NCI-H187 (cell line): ENCODE results near the gene TEX101.

ENCODE experiments used
- DNase-seq, 2 experiments: peaks; one replicate each; lab custom pipeline; 2025; lab: John Stamatoyannopoulos, UW

Gene TEX101

DNA sequence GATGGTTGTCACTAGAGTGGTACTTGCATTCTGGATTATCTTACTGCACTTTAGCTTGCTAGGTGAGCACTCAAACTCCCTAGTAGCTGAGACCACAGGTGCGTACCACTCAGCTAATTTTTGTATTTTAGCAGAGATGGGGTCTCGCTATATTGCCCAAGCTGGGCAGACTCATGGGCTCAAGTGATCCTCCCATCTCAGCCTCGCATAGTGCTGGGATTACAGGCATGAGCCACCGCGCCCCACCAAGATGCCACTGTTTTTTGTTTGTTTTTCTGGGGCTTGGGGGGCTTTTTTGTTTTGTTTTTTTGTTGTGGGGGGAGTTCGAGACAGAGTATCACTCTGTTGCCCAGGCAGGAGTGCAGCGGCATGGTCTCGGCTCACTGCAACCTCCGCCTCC is 33.0 kb downstream of the TEX101 start:
- no peak for DNase-seq

DNA sequence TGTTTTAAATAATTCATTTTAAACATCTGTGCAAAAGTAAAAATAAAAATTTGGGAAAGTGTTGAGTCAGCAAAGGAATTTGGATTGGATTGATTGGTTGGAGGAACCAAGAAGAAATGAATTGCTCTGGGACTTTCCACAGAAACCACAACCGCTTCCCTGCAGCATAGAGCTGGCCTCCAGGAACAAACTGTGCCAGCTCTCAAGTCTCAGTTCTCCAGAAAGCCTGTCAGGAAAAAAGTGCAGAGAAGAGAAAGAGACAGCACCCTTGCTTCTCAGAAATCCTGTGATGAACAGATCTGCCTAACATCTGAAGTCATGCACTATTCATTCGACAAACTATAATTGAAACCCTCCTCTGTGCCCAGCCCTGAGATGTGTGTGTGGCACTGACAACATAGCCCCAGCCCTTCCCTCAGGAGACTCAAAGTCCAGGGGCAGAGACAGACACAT is 35.9 kb downstream of the TEX101 start:
- DNase-seq: no peak

DNA sequence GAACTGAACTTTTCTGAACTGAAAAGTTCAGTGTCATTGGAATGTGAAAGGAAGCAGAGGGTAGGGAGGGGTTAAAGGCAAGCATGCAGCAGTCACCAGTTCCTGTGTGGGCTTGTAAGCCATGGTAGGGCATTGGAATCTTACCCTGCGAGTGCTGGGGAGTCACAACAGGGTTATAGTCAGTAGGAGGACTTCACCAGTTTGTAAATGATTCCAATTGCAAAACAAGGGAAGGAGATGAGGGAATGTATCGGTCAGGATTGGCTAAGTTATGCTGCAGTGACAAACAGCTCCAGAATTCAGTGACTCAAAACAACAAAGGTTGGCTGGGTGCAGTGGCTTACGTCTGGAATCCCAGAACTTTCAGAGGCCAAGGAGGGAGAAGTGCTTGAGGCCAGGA is 37.9 kb downstream of the TEX101 start:
- no peak for DNase-seq

DNA sequence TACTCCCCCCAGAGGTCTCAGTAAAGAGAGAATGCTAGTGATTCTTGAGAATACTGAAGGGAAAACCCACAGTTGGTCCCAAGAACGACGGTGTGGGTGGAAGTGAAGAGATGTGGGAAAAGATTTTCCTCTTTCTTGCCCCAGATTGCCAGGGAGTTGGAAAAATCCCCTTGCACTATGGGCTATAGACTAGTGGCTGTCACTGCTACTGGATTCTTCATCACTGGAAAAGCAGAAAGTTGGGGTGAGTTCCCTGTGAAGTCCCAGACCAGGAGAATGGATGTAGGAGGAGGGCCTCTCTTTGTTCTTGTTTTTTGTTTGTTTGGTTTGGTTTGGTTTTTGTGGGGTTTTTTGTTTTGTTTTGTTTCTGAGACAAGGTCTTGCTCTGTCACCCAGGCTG is 39.3 kb downstream of the TEX101 start:
- no peak for DNase-seq

DNA sequence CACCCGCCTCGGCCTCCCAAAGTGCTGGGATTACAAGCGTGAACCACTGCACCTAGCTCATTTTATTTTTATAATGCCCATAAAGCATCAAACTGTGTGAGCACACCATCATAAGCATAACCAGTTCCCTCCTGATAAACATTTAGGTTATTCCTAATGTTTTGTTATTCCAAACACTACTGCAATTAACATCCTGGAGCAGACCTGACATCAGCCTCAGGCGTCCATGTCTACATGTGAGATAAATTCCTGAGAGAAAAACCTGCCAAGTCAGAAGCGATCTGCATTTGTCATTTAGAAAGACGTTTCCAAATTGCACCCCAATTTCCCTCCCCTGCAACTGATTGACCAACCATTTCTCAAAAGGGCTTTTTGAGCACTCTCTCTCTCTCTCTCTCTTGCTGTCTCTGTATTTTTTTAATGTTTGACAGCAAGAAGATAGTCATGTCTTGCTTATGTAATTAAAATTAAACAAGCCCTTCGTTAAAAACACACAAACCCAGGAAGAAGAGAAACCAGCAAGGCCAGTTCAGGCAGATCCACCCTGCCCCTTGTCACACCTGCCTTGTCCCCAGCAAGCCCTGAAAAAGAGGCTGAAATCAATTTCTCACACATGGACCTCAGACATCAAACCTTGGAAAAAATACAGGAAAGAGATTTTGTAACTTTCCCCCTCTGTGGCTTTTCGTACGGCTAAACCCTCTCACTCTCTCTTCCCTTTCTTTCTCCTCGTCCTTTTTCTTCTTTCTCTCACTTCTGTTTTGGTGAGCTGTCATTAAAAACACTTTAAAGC is 40.8 kb downstream of the TEX101 start:
- DNase-seq: no peak

DNA sequence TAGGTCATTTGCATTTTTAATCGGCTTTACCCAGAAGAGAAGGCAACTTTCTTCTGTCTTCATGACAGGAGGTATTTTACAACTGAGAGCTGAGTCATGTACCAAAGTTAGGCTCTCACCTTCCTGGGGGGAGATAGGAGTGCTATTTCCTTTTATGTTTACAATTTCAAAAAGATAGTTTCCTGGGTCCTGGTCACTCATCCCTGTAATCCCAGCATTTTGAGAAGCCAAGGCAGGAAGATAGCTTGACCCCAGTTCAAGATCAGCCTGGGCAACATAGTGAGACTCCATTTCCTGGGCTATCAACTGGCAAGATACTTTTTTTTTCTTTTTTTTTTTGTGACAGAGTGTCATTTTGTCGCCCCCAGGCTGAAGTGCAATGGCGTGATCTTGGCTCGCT is 43.1 kb downstream of the TEX101 start:
- no peak for DNase-seq

DNA sequence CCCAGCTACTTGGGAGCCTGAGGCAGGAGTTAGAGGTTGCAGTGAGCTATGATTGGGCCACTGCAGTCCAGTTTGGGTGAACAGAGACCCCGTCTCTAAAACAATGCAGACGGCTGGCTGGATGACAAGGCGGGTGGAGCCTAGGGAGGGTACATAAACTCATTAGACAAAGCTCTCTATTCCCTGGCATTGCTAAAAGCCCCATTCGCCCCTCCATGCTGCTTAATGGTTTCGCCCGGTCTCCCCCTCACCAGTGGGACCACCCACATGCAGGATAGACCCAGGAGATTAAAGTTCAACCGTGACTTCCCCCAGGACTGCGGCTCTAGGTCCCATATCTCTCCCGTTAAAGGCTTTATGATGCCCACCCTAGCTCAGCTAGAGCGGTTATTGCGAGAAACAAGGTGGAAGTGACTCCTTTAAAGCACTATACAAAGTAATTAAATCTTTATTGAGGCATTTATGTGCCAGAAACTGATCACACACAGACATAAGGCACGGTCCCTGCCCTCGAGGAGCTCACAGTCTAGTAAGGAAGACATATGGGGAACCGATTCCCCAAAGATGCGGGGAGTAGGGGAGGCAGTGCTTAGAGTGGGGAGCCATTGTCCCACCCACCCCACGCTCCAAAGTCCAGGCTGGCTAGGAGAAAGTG is 45.8 kb downstream of the TEX101 start:
- DNase-seq: no peak

DNA sequence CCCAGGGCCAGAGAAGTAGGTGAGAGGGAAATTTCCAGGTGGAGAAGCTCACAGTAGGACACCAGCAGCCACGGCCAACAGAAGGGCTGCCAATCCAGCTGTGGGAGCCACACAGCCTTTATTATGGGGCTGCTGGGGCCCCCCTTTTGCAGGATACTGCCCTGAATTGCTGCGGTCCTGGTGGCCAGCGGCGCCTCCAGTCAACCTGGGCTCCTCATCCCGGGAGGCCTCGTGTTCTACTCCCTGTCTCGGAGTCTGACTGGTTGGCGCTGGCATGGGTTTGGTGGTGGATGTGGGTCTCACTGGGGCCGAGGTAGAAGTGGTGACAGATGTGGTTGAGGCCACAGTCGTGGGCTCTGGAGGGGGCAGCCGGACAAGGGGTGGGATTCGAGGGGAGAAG is 46.6 kb downstream of the TEX101 start:
- no peak for DNase-seq

DNA sequence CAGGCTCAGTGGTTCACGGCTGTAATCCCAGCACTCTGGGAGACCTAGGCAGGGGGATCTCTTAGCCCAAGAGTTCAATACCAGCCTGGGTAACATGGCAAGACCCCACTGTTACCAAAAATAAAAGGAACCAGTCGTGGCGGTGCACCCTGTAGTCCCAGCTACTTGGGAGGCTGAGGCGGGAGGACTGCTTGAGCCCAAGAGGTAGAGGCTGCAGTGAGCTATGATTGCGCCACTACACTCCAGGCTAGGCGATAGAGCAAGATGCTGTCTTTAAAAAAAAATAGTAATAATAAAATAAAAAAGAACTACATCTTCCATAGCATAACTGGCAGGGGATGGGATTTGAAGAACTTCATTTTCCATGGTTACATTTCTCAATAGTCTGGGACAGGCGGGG is 47.7 kb downstream of the TEX101 start:
- no peak for DNase-seq

DNA sequence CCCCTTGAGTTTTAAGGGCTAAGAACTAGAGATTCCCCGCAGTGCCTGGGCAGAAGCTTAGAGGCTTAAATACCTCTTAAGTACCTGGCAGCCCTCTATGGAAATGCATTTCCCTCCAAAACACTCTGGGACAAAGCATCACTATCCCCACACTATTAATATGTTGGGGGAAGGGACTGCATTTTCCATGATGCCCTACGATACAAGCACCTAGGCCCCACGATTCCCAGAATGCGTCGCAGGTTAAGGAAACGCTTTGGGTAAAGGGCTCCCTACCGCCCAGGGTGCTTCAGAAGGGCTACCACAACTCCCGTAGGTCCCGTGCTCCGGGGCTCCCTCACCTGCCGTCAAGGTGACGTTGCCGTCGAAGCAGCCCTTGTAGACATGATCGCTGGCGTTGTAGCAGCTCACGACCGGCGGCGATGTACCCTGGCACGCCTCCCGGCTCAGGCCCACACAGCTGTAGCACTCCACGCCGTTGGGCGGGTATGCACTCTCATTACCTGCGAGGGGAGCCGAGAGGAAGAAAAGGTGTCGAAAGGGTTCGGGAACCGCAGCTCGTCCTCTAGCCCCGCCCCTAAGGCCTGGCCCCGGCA is 48.2 kb downstream of the TEX101 start:
- no peak for DNase-seq

DNA sequence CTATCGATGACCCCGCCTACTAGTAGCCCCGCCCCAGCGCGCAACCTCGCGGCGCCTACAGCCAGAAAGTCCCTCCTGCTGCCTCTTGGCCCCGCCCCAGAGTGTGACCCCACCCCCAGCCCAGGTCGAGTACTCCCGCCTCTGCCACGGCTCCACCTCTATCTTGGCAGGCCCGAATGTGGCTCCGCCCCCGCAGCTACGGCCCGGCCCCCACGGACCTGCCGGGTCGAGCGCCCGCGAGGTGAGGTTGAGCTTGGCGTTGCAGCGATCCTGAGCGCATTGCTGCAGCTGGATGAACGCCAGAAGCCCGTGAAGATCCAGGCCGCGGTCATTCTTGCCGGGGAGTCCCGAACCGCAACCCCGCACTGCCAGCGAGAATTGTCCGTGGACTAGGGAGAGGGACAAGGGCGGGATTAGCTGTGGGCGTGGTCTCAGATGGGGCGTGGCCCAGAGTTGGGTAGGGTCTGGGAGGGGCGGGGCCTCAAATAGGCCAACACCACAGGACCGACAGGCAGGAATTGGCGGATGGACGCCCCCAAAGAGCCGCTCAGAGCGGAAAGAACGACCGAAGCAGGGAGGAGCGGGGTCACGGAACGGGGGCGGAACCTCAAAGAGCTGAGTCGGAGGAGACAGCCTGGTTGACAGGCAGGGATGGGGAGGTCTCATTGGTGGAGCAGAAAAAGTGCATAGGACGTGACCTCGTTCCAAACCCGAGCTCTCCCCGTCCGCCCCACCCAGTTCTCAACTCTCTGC is 48.9 kb downstream of the TEX101 start:
- DNase-seq: peak; percentile 38 to 43

DNA sequence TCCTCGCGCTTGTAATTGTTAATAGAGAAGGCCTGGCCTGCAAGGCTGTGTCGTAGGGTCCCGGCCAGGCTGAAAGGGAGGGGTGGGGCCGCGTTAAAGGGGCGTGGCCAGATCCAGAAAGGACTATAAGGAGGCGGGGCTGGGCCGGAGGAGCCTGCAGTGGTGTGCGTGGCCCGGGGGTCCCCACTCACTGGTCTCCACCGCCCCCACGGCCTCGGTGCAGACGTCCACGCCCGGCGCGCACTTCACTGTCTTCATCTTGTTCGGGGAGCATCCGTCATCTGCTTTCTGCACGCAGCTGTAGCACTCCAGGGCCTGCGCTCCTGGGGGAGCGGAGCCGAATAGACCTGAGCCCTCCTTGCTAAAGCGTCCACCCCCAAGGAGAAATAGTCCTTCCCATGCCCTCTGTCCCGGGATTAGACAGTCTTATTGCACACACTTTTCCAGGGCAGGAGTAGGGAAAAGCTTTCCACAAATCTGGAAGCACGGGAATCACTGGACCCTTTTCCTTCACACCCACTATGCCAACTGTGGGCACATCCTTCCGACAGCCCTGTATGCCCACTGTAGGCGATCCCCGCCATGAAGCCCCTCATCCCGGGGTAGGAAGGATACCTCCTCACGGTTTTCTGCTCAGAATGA is 49.6 kb downstream of the TEX101 start:
- no peak for DNase-seq

DNA sequence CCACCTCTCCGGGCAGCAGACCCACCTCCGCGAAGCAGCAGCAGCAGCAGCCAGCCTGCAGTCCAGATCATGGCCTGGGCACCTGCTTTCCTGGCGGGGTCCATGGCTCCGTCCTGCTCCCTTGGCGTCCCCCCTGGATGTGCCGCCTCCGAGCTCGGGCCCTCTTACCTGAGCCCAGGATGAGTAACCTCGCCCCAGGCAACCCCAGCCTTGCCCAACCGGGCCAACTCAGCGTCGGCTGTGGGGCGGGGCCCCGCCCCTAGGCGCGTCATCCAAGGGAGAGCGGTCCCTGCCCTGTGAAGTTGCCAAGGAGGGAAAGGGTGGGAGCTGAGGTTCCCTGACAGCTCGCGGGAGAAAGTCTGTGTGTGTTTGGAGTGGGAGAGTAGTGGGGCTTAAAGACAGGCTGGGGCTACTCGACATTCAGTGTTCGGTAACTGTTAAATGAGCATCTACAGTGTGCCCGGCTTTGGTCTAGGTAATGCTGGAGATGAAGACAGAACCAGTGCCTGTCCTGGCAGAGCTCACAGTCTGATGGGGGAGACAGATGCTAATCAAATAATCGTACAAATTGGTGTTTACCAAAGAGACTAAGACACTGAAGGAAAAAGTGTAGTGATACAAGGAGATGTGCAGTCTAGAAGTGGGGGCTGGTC is 50.9 kb downstream of the TEX101 start, which contains the start of gene LYPD3:
TSS of gene LYPD3 (minus strand) at position 141 of the 653 bp plus-strand sequence. CDS start at position 104, 37 bp downstream.
- no peak for DNase-seq

DNA sequence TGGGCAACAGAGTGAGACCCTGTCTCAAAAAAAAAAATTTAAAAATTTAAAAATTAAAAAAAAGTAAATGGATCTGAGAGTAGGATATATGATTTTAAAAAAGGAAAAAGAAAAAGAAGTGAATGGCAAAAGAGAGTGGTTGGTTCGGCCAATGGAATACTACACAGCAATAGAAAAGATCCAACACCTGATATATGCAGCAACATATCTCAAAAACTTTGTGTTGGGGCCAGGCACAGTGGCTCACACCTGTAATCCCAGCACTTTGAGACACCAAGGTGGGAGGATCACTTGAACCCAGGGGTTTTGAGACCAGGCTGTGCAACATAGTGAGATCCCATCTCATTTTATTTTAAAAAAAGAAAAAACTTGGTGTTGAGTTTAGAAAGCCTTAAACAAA is 52.1 kb downstream of the TEX101 start:
- no peak for DNase-seq

DNA sequence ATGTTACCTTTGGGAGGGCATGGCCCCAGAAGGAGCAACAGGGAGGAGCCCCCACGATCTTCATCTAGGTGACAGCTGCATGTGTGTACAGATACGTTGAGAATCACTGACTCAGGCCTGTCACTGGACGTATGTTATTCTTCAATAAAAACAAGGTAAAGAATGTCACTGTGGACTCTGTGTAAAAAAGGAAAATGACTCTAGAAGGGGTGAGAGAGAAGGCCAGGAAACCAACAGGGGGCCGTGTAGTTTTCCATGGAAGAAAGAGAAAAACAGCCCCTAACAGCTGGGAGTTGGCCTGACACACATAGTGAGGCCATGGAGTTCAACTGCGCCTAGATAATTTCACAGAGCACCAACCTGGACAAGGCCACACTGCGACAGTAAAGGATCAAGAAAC is 52.6 kb downstream of the TEX101 start:
- DNase-seq: no peak

DNA sequence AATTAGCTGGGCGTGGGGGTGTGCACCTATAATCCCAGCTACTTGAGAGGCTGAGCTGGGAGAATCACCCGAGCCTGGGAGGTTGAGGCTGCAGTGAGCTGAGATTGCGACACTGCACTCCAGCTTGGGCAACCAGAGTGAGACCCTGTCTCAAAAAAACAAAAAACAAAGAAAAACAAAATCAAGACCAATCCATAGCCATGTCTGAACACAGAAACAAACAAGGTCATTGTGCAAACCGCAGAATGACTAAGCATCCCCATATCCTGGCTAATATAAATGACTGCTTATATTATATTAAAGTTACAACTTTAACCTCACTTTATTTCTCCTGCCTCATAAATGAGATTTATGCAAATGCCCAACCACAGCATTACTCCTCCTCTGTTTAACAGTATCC is 53.0 kb downstream of the TEX101 start:
- no peak for DNase-seq
